Hypothalamus (tissue), 51 donors: ENCODE measurements around the gene ALG1L2.
"Not testable (repeated sequence)": the region's sequence is repeated elsewhere in the genome, so short reads cannot be mapped to it uniquely, and the experiment has no call there.

Experiments used
- DNase-seq, 51 donors: peaks; one replicate each; lab custom pipeline; 2025; lab: John Stamatoyannopoulos, UW

The ALG1L2 gene

GRCh38 chr3:130081351-130081881 lies at the start of gene ALG1L2:
Gene ALG1L2 (plus strand): TSS chr3:130081831. CDS start chr3:130082017, 186 bp downstream.
- DNase-seq, result no peak

GRCh38 chr3:130037126-130037815 lies 44.4 kb upstream of the ALG1L2 start:
- not testable (repeated sequence) for DNase-seq

GRCh38 chr3:130042736-130043135 lies 38.9 kb upstream of the ALG1L2 start:
- not testable (repeated sequence) for DNase-seq

DNA sequence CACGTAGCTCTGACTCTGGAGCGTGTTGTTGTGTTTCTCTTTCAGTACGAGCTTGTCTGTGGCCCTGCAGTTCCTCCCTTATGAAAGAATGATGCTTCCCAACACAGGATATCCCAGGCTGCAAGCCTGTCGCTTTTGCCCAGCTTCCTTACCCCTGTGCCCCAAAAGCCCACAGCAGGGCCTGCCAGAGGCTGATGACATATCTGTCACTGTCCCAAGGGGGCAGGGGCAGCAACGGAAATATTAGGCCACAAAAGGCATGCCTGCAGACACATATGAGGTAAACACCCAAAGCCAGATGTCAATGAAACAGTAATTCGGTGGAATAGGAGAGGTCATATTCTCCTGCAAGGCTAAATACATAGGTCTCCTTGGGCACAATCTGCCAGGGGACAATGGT lies 38.0 kb upstream of the ALG1L2 start:
- not testable (repeated sequence) for DNase-seq

DNA sequence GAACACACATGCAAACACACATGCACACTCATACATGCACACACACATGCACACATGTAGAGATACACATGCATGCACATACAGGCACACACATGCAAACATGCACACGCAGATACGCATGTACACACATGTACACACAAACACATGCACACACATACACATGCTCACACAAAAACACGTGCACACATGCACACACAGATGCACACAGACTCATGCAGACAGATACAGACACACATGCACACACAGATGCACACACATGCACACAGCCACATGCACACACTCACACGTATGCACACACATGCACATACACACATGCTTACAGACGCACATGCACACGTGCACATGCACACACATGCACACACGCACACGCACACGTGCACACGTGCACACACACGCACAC lies 37.3 kb upstream of the ALG1L2 start:
- no peak for DNase-seq

GRCh38 chr3:130048726-130049125 lies 32.9 kb upstream of the ALG1L2 start:
- no peak for DNase-seq

- not testable (repeated sequence) for DNase-seq
These were observed 29.3 kb upstream of the ALG1L2 start for GRCh38 chr3:130052366-130052765.

GRCh38 chr3:130052965-130053364 lies 28.7 kb upstream of the ALG1L2 start:
- DNase-seq, result not testable (repeated sequence)

GRCh38 chr3:130057536-130058266 lies 23.9 kb upstream of the ALG1L2 start:
- DNase-seq, result not testable (repeated sequence)

- not testable (repeated sequence) for DNase-seq
These were observed 23.4 kb upstream of the ALG1L2 start for GRCh38 chr3:130058267-130058657.

GRCh38 chr3:130058716-130059115 lies 22.9 kb upstream of the ALG1L2 start:
- not testable (repeated sequence) for DNase-seq

DNA sequence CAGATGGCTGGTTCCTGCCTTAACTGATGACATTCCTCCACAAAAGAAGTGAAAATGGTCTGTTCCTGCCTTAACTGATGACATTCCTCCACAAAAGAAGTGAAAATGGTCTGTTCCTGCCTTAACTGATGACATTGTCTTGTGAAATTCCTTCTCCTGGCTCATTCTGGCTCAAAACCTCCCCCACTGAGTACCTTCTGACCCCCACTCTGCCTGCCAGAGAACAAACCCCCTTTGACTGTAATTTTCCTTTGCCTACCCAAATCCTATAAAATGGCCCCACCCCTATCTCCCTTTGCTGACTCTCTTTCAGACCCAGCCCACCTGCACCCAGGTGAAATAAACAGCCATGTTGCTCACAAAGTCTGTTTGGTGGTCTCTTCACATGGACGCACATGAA lies 22.5 kb upstream of the ALG1L2 start:
- DNase-seq, result not testable (repeated sequence)

- DNase-seq, result no peak
These were observed 8.0 kb upstream of the ALG1L2 start for GRCh38 chr3:130073582-130073981.

DNA sequence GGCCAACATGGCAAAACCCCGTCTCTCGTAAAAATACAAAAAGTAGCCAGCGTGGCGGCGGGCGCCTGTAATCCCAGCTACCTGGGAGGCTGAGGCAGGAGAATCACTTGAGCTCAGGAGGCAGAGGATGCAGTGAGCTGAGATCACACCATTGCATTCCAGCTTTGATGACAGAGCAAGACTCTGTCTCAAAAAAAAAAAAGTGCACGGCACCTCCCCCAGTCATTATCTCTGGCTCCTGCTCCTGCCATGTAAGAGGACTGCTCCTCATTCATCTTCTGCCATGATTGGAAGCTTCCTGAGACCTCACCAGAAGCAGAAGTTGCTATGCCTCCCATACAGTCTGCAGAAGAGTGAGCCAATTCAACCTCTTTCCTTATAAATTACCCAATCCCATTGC lies 4.0 kb upstream of the ALG1L2 start:
- no peak for DNase-seq

DNA sequence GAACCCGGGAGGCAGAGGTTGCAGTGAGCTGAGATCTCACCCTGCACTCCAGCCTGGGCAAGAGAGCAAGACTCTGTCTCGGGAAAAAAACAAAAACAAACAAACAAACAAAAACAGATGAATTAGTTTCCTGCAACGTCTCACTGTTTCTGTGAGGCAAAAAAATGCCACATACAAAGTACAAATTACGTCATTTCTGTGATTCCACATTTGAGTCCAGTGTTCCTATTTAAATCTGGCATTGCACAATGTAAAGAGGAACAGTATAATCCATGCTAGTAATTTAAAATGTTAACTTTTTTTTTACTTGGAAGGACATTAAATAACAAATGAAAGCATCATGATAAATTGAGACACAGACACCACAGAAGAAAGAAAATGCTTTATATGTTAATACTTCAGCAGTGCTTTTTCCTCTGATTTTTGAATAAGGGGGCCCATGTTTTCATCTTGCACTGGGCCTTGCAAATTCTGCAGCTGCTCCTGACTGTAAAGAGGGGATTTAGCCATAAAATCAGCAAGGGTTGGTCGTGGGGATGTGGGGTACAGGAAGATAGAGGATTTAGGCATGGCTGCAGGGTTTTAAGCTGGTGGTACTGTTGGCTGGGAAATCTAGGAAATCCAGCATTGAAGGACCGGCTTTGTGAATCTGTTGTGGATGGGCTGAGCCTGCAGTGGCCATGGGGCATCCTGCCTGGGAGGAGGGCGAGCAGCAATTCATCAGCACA lies 1.9 kb downstream of the ALG1L2 start:
- not testable (repeated sequence) for DNase-seq

DNA sequence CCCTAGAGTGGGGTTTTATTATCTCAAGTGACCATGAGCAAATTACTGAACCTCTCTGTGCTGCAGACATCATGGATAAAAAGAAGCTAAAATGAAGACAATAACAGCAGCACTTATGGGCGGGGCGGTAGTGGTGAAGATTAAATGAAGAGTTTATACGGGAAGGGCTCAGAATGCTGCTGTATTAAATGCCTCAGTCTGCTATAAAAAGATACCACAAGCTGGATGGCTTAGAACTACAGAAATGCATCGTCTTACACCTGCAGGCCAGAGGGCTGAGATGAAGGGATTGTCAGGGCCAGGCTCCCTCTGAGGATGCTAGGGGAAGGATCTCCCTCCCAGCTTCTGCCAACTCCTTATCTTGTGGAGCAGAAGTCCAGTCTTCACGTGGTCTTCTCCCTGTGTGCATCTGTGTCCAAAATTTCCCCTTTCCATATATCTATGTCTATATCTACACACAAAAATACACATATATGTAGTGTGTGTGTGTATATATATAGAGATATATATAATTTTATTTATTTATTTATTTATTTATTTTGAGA lies 2.9 kb downstream of the ALG1L2 start:
- DNase-seq, result no peak

DNA sequence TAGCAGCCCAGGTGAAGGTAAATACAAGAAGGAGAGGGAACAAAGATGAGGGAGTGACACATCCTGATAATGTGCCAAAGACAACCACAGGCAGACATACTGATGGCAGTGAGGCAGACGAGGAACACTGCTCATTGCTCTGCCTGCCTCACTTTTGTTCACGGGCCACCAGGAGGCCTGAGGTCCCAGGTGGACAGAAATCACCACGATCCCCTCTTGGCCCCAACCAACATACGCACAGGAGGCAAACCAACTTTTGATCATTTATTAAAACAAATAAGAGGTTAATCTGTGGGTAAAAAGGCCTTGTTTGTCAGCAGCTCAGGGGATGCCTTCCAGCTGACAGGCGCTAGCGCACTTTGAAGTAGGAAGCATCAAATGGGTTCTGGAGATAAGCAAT lies 4.2 kb downstream of the ALG1L2 start:
- no peak for DNase-seq

DNA sequence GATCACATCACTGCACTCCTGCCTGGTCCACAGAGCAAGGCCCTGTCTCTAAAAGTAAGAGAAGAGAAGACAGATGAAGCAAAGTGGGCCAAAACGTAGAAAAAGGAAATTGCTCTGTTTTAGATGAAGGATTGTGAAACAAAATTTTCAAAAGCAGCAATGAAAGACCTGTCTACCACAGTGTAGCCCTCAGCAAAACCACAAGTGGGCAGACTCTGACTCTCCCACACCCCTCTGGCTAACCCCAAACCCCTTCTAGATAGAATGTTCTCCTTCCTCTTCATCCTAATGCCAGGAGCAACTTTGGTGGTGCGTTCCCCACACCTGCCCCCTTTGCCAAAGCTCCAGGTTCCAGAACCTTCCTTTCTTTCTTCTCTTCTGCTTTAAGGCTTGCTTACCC lies 5.0 kb downstream of the ALG1L2 start:
- not testable (repeated sequence) for DNase-seq

- no peak for DNase-seq
These were observed 6.4 kb downstream of the ALG1L2 start for GRCh38 chr3:130088061-130088460.

DNA sequence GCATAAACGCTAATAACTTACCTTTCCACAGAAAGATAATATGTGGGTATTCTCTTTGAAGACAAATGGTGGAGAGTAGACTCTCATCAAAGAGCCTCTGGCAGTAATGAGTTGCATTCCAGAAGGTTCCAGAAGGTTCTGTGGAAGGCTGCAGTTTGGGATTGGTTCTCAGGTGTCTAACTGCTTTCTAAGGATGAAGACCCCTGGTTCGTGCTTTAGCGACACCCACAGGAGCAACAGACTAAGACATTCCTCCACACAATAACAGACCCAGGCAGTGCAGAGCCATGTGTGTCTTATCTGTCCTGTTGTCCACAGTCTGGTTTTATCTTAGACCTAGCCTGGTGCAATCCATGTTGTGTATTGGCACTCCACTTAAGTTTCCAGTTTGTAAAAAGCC lies 9.1 kb downstream of the ALG1L2 start:
- DNase-seq, result not testable (repeated sequence)

DNA sequence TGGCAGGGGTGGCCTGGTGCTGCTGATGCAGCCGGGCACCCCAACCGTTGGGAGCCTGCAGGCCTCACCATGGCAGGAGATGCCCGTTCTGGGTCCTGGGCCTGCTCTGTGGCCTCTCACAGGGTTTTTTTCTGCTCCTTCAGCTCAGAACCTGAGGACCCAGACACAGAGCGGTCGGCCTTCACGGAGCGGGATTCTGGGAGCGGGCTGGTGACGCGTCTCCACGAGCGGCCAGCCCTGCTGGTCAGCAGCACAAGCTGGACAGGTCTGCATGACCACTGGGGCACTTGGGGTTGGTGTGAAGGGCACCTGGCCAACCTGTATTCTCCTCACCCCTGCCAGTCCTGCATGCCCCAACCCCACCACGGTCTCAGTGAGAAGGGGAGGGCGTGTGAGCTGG lies 10.3 kb downstream of the ALG1L2 start:
- DNase-seq, result no peak
